Astrocyte of the hippocampus (primary cell): ENCODE results near the gene NADK2.

Experiments
- DNase-seq: peaks from one replicate; pipeline ENCODE4 v3.0.0; 2011; ENCODE audit warnings: low read depth, low spot score

NADK2 gene

DNA sequence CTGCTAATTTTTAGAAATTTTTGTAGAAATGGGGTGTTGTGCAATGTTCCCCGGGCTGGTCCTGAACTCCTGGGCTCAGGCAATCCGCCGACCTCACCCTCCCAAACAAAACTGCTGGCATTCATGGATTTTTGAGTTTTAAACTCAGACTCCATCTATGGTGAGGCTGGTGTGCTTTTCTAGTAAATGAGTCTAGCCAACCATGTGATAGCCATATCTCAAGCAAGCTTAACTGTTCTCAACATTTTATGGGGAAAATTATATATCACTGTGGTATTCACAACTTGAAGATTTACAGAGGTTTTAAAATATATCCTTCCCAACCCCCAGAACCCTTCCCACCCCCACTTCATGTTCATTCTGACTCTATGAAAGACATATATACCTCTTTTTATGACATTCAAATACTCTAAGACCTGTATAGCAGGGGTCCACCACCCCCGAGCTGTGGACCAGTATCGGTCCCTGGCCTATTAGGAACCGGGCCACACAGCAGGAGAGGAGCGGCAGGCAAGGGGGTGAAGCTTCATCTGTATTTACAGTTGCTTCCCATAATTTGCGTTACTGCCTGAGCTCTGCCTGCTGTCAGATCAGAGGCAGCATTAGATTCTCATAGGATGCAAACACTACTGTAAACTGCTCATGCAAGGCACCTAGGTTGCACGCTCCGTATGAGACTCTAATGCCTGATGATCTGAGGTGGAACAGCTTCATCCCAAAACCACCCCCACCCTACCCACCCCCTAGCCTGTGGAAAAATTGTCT is 4.5 kb upstream of the NADK2 start:
- DNase-seq: no peak

DNA sequence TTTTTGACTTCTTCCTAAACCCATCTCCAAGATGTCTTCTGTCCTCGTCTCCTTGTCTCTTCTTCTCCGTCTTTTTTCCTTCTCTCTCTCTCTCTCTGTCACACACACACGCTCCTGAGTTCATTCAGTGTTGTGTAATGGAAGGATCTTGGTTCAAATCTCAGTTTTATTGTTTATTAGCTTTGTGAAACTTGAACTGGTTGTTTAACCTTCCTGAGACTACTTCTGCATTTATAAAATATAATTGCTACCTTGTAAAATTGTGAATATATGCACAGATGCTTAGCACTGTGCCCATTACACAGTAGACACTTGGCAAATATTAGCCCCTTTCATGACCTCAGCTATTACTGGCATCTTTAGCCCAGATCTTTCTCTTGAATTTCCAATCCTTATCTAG is 2.4 kb upstream of the NADK2 start:
- no peak for DNase-seq

DNA sequence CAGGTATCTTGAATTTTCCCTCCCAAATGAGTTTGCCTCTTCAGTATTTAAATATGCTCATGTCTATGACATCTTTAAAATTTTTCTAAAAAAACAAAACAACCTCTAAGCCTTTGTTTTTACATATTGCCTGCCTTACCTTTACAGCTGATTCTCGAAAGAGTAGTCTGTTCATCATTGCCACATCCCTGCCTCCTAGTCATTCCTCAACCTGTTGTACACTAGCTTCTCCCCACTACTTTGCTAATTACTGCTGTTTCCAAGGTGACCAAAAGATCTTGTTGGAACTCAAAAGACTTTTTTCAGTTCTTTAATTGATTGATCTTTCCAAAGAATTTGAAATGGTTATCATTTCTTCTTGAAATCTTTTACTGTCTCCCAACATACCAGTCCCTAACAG is 1.9 kb upstream of the NADK2 start:
- no peak for DNase-seq

DNA sequence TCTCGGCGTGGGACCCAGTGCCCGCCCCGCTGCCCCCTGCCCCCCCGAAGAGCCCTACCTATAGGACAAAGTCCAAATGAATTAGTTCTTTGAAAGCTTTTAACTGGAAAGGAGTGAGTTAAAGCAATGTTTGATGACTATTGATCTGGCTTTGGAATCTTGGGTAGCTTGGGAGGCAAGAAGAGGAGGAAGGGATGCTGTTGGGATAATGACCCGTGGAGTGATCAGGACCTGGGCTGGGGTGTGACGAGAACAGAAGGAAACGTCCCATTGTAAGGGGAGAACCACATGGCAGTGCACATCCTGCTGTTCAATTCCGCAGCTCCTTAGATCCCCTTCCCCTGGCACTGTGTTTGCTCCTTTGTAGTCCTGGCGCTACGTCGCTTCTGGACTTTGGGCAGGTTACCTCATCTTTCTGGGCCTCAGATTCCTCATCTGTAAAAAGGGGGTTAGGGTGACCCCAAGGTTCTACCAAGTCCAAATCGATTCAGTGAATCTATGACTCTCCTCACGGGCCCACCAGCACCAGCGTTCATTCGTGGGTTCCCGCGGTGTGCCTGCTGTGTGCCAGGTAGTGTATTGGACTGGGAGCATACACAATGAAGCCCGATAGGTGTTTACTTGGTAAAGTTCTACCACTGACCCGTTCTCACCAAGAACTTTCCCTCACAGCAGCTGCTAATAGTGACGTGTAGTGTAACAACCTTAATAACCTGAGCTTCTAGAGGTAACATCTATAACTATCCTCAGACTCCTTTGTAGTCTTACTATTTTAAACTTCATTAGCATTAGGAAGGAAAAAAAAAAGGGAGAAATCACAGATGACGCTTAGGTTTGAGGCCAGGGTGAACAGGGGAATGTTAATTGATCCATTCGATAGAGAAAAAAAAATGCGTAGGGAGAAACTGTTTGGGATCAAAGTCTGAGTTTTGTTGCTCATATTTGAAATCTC is 1.1 kb upstream of the NADK2 start:
- no peak for DNase-seq

DNA sequence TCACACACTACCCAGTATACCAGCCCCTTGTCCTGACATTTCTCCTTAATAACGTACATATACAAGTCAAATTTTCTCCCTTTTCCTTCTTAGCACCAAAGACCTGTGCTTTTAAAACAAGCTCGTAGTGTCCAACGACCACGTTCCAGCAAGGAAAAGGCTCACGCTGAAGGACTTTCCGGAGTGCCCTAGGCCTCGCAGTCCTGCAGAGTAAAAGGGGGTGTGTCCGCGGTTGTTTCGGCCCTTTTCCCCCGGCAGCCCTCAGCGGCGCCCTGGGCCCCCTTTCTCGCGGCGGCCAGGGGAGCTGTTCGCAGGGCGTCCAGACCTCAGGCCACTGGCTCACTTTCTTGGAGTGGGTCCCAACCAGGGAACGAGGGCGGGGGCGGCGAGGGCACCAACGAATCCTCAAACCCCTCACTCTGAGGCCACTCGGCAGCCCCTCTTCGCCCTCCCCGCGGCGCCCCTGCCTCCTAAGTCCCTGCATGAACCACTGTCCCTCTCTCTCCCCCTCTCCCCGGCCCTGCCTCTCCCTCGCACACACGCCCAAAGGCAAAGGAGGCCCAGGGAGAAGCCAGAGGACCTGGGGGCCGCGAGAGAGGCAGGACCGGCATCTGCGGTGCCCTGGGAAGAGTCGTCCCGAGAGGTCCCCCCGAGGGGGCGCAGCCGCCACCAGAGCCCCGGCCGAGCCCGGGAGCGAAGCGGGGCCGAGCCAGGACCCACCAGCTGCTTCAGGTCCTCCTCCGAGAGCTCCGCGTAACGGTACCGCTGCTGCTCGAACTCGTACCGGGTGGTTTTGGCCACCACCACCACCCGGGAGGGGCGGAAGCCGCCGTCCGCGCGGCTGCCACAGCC is 720 bp downstream of the NADK2 start:
- peak; percentile 87 for DNase-seq

DNA sequence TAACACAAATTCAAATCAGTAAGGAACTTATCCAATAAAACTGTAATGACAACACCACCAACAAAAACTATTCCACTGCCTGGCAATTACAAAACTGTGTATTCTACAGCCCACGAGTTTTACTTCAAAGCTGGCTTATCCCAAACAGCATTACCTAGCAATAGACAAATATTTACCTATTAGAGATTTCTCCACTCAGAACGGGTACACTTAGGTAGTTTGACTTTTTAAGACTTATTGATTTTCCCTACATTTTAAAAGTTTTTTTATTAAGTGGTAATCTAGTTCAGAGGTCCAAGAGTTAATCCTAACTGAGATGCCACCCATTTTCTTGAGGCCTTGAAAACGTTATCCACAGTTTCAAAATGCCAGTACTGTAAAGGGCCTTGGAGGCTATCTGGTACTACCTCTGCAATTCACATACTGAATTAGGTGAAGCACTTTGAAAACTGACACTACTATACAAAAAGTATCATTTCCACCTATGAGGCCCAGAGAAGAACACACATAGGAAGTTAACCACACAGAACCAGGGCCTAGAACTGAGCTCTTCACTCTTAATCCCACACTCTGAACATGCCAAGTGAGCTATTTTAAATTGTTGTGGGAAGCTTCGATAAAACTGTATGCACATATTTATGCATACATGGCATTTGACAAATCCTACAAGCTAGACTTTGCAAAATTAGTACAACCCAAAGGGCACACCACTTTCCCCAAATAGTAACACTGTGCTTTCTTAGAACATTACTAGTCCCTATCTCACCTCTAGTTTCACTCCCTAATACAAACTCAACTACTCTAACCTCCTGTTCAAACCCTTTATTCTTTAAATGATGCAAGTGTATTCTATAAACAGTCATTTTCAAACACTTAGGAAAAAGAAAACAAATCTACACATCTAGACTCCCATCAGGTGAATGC is 2.1 kb downstream of the NADK2 start:
- no peak for DNase-seq

DNA sequence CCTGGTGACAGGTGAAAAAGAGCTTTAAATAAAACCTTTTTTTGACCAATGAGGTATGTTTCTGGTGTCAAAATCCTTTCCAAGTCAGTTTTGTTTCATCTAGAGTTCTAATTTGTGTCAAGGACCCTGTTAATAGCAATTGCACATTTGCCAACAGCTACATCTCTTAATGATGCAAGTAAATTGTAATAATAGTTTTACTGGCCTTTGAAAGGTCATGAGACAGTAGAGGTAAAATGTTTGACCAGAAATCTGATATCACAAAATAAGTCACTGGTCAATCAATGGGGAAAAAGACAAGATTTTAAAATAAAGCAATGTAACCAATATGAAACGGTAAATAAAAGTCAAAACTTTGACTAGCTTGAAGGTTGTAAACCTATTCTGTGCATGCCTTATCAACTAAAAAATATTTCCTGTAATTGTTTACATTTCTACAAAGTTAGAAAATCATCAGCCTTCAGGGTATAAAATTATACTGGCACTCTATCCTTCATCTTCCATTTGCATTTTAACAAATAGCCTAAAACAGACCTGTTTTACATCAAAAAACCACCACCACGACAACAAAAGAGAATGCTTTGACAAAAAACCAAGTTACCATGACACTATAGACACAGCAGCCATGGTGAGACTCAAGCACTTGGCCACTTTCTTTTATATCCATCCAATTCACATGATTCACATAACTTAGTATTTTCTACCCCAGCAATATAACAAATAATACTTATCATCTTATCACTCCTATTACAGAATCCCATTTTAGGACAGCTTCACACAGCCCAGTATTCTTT is 3.0 kb downstream of the NADK2 start:
- DNase-seq: peak; percentile 1

DNA sequence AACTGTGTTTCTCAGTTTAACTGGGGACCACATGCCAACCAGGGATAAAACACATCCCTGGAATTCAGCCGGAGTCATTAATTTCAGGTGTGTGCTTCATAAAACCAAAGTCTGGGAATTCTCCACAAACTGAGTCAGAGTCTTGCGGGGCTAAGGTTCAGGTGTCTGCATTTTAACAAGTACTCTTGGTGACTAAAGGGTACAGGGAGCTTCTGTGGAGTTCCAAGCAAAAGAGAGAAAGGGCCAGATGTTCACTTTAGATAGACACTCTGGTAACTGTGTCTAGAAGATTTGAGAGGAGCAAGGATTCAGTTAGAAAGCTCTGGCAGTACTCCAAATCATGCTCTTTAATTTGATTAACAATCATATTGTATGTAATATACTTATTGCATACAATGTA is 4.0 kb downstream of the NADK2 start:
- DNase-seq: peak; percentile 3

DNA sequence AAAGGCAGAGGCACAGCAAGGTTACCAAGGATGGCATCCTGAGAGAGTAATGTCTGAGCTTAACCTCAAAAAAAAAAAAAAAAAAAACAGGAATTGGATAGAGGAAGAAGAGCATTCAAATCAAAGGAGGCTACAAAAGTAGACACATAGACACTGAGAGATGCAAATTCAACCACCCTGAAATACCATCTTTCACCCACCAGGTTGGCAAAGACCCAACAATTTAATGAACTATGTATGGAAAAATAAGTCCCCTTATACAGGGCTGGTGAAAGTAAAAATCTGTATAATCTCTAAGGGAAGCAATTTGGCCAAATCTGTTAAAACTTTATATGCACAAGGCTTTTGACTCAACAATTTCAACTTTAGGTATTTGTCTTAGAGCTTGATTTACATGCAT is 4.9 kb downstream of the NADK2 start:
- no peak for DNase-seq

DNA sequence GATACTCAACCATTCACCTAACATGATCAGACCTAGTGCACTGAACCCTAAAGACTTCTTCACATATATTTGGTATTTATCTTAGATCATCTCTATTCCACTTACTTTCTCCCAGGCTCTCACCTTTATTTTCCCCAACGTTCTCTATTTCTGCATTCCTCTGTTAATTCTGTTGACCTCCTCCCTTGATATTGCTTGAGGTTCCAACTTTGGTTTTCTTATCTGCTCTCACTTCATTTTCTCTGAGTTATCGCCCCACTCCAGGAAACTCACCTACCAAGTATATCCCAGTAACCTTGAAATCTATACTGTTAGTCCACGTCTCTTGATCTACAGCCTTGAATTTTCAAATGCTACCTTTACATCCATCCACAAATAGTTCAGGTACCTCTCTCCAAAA is 9.2 kb downstream of the NADK2 start:
- no peak for DNase-seq

DNA sequence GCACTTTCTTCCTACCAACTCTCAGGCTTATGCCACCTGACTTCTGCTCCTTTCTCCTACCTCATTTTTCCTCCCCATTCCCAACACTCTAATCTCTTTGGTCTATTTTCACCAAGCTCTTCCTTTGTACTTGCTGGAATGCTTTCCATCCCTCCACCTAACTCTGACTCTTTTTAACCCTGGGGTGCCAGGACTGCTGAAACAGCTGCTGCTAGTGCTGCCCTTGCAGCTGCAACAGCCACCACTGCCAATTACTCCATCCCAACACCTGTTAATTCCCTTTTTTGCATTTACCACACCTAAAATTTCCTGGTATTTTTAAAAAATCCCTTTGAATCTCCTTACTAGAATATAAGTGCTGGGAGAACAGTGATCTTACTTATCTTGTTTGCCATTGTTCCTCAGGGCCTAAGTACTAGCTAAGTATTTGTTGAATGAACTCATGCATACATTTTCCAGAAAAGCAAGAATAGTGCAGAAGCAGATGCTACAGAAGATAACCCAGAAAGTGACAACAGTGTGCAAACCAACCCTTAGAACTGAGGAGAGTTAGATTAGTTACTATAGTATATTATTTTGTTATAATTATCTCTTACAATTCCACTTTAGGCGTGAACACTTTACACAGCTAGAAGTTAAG is 11.5 kb downstream of the NADK2 start:
- no peak for DNase-seq

DNA sequence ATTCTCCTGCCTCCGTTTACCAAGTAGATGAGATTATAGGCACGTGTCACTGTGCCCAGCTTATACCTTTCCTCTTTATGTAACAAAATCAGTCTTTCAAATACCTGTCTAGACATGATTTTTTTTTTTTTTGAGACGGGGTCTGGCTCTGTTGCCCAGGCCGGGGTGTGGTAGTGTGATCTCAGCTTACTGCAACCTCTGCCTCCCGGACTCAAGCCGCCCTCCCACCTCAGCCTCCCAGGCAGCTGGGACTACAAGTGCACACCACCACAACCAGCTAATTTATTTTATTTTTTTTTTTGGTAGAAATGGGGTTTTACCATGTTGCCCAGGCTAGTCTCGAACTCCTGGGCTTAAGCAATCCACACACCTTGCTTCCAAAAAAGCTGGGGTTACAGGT is 13.2 kb downstream of the NADK2 start:
- no peak for DNase-seq

DNA sequence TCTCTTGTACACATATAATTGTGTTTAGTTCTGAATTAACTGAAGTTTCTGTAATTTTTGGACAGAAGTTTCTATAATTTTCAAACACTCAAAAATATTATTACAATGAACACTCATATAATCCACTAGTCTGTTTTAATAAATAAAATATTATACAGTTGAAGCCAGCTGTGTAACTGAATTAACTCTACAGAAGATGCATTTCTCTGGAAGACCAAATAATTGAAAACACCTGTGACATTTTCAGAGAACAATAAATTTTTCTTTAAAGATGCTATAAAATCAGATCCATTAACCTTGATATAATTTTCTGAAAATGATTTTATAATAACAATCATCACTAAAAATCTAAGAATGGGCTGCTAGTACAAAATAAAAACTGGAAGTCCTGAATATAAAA is 14.7 kb downstream of the NADK2 start:
- no peak for DNase-seq

DNA sequence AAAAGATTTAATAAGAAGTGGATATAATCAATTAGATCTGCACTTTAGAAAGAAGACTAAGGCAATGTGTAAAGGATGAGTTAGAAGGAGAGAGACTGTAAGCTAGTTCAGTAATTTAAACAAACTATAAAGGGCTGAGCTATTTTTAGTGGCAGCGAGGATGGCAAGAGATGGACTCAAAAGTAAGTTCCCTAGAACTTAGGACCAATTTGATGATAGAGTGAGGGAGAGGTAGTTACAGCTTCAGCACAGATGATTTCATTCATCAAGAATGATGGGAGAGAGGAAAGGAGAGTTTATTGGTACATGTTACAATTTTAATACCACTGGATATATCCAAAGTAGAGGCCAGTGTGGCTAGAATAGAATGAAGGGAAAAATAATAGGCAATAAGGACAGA is 19.1 kb downstream of the NADK2 start:
- no peak for DNase-seq

DNA sequence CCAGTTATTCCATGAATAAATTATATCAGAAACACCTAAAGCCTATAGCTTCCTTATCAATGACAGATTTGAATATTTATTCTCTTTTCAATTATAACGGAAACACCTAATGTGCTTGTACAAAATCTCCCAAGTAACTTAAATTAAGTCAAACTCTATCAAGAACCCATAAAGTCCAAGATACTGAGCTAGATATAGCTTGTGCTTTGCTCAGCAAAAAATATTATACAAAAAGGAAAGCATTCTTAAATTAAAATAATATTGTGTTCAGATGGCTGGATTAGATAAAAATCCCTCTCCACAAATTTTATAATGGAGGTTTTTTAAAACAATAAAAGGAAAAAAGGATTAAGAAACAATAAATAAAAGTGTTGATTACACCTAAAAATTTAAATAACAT is 23.7 kb downstream of the NADK2 start:
- no peak for DNase-seq

DNA sequence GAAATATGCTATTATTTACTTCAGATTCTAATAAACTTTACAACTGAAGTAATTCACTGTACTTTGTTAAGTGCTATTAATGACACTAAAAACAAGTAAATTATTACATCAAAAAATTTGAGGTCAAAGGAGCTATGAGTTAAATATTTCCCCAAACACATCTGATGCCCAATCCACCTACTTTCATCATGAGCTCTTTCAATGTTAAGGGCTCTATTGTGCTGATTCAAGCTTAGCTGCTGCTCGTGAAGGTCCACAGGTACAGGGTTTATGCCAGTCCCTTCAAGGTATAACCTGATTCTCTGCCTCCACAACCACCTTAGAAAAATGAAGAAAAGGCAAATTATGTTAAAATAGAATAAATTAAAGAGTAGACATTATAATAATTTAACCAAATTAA is 24.2 kb downstream of the NADK2 start:
- DNase-seq: no peak

DNA sequence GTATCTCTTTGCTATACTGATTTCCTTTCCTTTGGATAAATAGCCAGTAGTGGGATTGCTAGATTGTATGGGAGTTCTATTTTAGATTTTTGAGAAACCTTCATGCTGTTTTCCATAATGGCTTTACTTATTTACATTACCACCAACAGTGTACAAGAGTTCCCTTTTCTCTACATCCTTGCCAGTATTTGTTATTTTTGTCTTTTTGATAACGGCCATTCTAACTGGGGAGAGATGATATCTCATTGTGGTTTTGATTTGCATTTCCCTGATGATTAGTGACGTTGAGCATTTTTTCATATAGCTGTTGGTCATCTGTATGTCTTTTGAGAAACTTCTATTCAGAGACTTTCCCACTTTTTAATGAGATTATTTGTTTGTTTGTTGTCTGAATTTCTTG is 25.8 kb downstream of the NADK2 start:
- no peak for DNase-seq

DNA sequence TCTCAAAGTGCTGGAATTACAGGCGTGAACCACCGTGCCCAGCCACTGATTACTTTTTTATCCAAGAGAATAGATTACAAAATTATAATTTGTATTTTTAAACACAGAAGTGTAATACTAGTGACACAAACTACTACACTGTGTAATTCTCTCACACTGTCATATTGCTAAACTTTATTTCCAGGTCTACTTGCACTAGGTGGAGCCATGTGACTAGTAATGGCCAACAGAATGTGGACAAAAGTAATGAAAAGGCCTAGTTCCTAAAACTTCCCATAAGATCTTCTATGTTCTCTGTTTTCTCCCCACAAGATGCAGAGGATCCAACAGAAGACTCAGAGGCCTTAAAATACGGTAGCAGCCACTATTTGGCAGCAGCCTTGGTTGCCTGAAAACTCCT is 27.3 kb downstream of the NADK2 start:
- no peak for DNase-seq

DNA sequence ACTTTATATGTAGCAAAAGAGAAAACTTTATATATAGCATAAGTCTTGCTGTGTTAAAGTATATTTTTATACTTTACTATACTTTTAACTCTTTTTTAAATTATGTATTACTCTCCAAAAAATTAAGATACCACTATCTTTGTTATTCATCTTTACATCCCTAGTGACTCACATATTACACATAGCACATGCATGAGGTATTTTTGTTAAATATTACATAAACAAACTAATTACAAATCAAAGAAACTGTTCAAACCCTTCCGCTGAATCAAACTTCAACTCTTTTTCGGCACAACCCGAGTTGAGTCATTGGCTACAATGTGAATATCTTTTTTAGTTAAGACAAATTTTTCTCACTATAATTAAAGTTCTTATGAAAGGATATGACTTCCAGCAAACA is 32.1 kb downstream of the NADK2 start:
- DNase-seq: no peak

DNA sequence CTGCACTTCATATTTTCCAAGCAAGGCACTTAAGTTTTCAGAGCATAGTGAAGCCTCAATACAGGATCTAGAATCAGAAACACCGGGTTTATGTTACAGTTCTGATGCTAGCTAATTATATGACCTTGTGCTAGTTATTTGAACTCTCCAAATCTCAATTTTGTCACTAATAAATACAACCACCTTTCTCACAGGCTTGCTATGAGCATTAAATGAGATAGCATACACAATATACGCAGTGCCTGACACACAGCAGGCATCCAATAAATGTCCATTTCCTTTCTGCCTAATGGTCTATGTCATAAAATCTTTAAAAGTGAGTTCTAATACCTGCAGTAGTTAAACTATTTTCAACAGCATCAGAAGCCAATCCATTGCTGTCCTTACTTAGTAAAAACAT is 32.9 kb downstream of the NADK2 start:
- DNase-seq: no peak
